Measurements from ENCODE around the gene CIDEA.

GRCh38 chr18:12318857-12319256 is 64.7 kb downstream of the CIDEA start:
- TF ChIP-seq HNRNPL (IDR thresholded peaks at IDR 0.05; ENCODE audit: low read depth, low read length) = no peak
- TF ChIP-seq ZBTB8A (IDR thresholded peaks at IDR 0.05; ENCODE audit: partially characterized antibody) = no peak
- TF ChIP-seq, protein P1, sequence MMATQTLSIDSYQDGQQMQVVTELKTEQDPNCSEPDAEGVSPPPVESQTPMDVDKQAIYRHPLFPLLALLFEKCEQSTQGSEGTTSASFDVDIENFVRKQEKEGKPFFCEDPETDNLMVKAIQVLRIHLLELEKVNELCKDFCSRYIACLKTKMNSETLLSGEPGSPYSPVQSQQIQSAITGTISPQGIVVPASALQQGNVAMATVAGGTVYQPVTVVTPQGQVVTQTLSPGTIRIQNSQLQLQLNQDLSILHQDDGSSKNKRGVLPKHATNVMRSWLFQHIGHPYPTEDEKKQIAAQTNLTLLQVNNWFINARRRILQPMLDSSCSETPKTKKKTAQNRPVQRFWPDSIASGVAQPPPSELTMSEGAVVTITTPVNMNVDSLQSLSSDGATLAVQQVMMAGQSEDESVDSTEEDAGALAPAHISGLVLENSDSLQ (IDR thresholded peaks at IDR 0.05) = no peak
- TF ChIP-seq MAX (CRISPR knock-in tag; IDR thresholded peaks at IDR 0.05) = no peak
- no peak for TF ChIP-seq POLR2A (conservative IDR thresholded peaks at IDR 0.05)
- TF ChIP-seq, protein P2, sequence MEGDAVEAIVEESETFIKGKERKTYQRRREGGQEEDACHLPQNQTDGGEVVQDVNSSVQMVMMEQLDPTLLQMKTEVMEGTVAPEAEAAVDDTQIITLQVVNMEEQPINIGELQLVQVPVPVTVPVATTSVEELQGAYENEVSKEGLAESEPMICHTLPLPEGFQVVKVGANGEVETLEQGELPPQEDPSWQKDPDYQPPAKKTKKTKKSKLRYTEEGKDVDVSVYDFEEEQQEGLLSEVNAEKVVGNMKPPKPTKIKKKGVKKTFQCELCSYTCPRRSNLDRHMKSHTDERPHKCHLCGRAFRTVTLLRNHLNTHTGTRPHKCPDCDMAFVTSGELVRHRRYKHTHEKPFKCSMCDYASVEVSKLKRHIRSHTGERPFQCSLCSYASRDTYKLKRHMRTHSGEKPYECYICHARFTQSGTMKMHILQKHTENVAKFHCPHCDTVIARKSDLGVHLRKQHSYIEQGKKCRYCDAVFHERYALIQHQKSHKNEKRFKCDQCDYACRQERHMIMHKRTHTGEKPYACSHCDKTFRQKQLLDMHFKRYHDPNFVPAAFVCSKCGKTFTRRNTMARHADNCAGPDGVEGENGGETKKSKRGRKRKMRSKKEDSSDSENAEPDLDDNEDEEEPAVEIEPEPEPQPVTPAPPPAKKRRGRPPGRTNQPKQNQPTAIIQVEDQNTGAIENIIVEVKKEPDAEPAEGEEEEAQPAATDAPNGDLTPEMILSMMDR (IDR thresholded peaks at IDR 0.05 in 2 of 3, conservative IDR thresholded peaks at IDR 0.05 in 1 of 3; ENCODE audit: insufficient read depth in 2 of 3, low read depth in 1 of 3, low read length in 3 of 3) = no peak
- TF ChIP-seq KLF16 (IDR thresholded peaks at IDR 0.05) = no peak
- no peak for TF ChIP-seq ZNF140 (CRISPR knock-in tag; IDR thresholded peaks at IDR 0.05)
- TF ChIP-seq ZBTB7A (IDR thresholded peaks at IDR 0.05; ENCODE audit: borderline replicate concordance, control insufficient read depth, low read depth, low read length) = no peak
- TF ChIP-seq, protein P3, sequence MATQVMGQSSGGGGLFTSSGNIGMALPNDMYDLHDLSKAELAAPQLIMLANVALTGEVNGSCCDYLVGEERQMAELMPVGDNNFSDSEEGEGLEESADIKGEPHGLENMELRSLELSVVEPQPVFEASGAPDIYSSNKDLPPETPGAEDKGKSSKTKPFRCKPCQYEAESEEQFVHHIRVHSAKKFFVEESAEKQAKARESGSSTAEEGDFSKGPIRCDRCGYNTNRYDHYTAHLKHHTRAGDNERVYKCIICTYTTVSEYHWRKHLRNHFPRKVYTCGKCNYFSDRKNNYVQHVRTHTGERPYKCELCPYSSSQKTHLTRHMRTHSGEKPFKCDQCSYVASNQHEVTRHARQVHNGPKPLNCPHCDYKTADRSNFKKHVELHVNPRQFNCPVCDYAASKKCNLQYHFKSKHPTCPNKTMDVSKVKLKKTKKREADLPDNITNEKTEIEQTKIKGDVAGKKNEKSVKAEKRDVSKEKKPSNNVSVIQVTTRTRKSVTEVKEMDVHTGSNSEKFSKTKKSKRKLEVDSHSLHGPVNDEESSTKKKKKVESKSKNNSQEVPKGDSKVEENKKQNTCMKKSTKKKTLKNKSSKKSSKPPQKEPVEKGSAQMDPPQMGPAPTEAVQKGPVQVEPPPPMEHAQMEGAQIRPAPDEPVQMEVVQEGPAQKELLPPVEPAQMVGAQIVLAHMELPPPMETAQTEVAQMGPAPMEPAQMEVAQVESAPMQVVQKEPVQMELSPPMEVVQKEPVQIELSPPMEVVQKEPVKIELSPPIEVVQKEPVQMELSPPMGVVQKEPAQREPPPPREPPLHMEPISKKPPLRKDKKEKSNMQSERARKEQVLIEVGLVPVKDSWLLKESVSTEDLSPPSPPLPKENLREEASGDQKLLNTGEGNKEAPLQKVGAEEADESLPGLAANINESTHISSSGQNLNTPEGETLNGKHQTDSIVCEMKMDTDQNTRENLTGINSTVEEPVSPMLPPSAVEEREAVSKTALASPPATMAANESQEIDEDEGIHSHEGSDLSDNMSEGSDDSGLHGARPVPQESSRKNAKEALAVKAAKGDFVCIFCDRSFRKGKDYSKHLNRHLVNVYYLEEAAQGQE (IDR thresholded peaks at IDR 0.05; ENCODE audit: borderline replicate concordance) = no peak
- TF ChIP-seq, protein P3 (CRISPR knock-in tag; IDR thresholded peaks at IDR 0.05; ENCODE audit: low read depth) = no peak
- no peak for TF ChIP-seq RHOXF2B (CRISPR knock-in tag; conservative IDR thresholded peaks at IDR 0.05)

All from K562 (cell line).